Left colon (tissue), 2 donors: ENCODE results near the gene IMMP2L. TPM values are rescaled to one million over a fixed set of nuclear protein-coding genes. Genes with fewer than 3 reads are reported as not detected.
"Not testable (repeated sequence)": the region's sequence is repeated elsewhere in the genome, so short reads cannot be mapped to it uniquely, and the experiment has no call there.

Experiments used
- ATAC-seq: fragments of 200-7000 bp; cut with Tn5 transposase; one replicate; pipeline ENCODE4 v1.9.1; 2020; ENCODE audit warnings: mild to moderate bottlenecking, moderate library complexity
- DNase-seq, 2 donors: peaks; one replicate each; pipeline ENCODE4 v3.0.0-alpha.2; 2020
- intact Hi-C, 2 donors: fragments of 100-400 bp; cut with DNase I in 1 of 2; cut with micrococcal nuclease in 1 of 2; formaldehyde crosslinking; loops; one replicate each; pipeline versions ENCODE4 v1.11.2 to v1.14.0; 2022; cut with DNase I, micrococcal nuclease
- total RNA-seq, 2 donors: library from RNA; stranded (reverse); fragmentation: NEBNext Ultra II Directional; extraction: Animal tissue kit (Norgen Biotek cat#: 25700); gene quantifications; one replicate each; pipeline ENCODE4 v1.2.1, GENCODE V29; 2021
- donor health status: DM: no; HTN: no; CAD: no.
- donor health status: DM: yes; HTN: yes; CAD: no.

Gene IMMP2L
- total RNA-seq, 2 donors from 2014 or later: 11.1 to 11.8 TPM

DNA sequence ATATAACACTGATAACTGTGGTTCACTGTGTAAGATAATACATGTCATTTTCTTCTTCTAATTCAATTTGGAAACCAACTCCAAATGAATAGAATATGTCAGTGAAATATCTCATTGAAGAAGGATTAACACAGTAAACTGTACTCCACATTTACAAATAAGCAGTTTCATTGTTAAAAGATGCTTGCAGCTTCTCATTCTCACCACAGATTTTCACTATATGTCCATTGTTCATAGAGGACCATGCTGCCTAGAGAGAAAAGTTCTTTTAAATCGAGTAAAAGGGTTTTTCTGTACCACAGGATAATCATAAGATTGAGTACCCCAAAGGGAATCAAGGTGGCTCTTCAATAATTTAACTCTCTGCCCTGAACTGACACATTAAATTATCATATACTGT is 305.9 kb downstream of the IMMP2L start:
- DNase-seq (no peak), ATAC-seq (no peak)
- intact Hi-C loops: no loop called here

DNA sequence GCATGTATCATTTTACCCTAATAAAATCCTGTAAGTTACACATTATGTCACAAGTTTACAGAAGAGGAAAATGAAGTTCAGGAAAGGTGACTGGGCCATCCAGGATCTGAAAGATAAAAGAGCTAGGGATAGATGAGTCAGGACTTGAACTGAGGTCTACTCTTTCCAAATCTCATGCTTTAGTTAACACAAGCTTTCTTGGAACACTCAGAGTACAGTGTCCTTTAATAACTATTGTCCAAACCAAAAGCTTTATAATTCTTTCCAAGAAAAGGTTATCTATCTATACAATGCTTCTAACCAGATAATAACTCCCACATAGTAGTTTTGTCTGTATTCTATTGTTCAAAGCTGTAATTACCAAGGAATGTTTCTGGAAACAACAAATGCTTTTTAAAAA is 306.7 kb downstream of the IMMP2L start:
- intact Hi-C loops: no loop called here
- ATAC-seq (no peak), DNase-seq (no peak)

DNA sequence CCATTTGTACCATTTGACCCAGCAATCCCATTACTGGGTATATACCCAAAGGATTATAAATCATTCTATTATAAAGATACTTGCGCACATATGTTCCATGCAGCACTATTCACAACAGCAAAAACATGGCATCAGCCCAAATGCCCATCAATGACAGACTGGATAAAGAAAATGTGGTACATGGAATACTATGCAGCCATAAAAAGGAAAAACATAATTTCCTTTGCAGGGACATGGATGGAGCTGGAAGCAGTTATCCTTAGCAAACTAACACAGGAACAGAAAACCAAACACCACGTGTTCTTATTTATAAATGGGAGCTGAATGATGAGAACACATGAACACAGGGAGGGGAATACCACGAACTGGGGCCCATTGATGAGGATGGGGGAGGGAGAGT is 310.9 kb downstream of the IMMP2L start:
- ATAC-seq, intact Hi-C loops, DNase-seq: not testable (repeated sequence)

DNA sequence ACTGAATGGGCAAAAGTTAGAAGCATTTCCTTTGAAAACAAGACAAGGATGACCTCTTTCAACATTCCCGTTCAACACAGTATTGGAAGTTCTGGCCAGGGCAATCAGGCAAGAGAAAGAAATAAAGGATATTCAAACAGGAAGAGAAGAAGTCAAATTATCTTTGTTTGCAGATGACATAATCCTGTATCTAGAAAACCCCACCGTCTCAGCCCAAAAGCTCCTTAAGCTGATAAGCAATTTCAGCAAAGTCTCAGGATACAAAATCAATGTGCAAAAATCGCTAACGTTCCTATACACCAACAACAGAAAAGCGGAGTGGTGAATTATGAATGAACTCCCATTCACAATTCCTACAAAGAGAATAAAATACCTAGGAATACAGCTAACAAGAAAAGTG is 312.5 kb downstream of the IMMP2L start:
- intact Hi-C loops, ATAC-seq, DNase-seq: not testable (repeated sequence)

DNA sequence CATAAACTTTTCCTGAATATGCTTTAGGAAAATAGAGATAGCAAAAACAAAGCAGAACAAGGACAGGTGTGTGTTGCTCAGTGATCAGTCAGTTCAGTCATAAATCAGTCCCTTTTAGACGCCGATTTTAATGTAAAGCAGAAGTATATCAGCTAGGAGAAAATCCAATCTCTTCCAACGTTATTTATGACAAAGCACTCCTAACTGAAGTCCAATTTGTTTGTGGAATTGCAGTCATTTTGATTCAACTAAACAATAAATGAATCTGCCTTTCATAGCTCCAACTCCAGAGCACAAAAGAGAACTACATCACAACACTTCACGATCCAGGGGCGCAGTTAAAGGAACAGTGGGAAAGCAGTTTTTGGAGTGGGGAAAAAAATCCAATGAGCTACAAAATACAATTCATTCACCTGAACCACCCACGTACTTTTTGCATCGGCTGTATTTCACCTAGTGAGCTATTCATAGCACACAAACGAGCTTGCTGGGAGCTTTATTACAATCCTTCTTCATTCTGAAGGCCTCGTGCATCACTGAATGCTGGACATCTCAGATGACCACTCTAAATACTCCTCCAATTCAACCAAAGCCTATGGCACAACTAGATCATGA is 320.0 kb downstream of the IMMP2L start:
- ATAC-seq: no peak
- no peak for DNase-seq
- intact Hi-C loops: no loop called here

DNA sequence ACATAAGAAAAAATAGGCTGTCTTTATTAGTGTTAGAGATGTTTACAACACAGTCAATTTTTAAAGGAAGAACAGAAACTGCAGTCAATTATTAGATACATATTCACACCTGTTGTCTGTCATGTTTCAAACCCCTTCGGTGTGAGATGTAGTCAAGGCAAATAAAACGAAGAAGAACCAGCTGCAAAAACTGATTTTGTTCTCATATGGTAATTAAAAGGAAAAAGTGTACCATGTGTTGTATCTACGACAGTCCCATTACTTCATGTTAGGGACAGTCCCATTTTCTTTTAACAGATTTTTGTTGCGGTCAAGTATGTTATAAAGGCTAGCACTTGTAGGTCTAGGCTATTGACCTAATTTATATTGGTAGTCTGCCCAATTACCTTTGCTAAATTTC is 321.9 kb downstream of the IMMP2L start:
- intact Hi-C loops: no loop called here
- DNase-seq: no peak
- no peak for ATAC-seq

DNA sequence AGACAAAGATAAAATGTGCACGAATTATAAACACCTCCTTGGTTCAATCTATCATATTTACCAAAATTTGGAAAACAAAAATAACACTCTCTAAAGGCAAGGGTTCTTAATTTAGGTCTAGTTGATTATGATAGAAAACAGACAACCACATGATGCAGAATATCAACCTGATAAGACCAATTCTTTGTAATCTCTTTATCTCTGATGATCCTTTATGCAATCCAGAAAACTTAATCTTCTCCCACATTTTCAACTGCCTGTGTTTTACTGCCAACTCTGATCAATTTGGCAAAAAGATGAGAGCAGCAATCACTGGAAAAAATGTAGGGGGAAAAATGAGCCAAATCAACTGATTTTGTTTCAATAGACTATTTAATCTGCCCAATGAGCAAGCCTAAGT is 322.9 kb downstream of the IMMP2L start:
- intact Hi-C loops: no loop called here

DNA sequence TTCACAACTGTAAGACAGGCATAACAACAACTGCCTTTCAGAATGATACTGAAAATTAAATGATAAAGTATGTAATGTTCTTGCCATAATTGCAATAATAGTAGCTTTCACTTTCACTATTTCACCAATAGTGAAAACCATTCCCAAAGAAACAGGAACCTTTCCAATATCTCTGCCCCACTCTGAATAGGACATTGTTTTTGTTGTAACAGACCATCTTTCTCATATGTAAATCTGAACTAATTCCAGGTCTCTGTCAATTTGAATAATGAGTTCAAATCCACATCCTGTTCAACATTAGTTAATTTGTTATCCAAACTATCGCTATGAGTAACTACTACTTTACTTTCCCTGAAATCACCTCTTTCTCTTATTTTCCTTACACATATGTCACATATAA is 323.4 kb downstream of the IMMP2L start:
- DNase-seq: no peak
- ATAC-seq: no peak

More for the DNA sequence above, 322.9 kb downstream of the IMMP2L start:
- DNase-seq: no peak
- ATAC-seq: no peak

DNA sequence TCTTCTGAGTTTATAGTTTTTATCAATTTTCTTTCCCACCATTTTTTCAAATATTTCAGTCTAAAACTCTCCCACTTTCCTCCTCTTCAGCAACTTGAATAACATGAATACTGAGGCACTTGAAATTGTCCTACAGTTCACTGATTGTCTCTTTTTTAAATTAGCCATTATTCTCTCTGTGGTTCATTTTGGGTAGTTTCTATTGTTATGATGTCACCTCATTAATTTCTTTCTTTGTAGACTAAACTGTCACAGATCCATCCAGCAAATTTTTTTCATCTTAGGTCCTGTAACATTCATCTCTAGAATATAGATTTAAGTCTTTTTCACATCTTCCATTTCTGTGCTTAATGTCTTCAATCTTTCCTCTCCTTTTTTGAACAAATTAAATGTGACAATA is 326.6 kb downstream of the IMMP2L start:
- intact Hi-C loops: no loop called here
- no peak for ATAC-seq
- DNase-seq: no peak

More for the DNA sequence above, 323.4 kb downstream of the IMMP2L start:
- intact Hi-C loops: no loop called here

DNA sequence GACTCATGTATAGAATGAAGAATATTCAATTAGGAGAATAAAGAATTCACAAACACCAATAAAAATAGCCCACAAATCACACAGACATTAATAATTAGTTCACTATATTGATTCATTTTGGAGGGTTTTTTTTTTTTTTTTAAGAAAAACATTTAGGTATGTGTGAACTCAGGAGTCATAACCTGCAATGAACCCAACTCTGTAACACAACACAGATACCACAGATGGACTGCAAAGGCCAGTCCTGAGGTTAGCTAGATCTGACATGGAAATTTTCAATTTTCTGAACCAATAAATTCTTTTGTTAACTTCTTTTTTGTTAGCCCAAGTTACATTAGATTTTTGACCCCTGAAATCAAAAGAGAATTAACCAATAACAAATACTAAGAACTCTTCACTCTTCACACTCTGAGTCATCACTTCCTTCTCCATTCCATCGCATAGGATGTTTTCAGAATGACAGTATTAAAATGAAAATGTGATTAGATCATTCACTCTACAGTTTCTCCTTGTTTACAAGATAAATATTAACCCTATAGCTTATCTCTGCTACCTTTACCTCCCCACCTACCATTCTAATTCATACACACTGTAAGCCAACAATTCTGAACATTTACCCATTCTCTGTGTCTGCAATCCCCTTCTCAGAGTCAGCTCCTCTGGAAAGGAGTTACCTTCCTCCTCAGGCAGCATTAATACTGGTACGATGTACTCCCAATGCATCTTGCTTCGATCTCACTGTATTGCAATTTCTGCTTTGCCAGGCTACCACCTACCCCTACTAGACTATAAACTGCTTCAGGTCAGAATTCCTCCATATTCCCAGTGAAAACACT is 329.8 kb downstream of the IMMP2L start:
- DNase-seq: no peak
- ATAC-seq: no peak
- intact Hi-C loops: no loop called here

DNA sequence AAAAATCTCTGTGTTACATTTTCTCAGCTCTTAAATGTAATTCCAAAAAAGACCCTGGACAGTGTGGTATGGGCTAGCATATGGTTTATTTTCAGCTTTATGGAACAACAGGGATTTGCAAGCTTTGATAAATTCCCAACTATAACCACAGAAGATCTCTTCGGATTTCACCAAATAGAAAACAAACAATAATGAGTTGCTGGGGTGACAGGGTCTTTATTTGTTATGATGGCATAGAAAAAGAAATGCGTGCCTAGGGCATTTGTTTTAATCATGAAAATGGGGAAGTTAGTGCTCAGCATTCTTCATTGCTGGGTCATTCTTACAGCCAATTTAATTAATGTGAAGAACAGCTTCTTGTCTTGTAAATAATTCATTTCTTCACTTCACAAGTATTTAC is 332.4 kb downstream of the IMMP2L start:
- DNase-seq: no peak
- intact Hi-C loops: no loop called here
- no peak for ATAC-seq

DNA sequence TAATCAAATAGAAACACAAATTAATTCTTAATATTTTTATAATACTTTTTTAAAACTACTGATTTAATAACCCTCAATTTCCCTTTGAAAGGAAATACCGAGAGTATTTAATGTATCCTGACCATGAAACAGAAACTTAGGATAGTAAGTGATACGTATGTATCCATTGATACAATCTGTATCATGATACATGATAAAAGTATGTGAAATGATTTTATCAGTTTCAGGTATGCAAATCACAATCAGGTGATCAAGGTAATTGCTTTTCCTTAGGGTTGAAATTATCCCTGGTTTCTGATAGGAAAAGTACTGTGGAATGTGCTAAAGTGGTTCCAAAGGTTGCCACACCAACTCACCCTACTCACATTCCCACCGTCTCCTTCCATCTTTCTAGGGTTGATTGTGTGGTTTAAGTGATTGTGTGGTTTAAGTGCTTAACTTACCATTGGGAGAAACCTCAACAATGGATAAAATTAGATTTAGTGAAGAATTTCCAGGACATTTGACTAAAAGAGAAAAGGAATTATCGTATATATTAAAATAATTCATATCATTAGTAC is 333.0 kb downstream of the IMMP2L start:
- intact Hi-C loops: no loop called here
- no peak for ATAC-seq
- no peak for DNase-seq

DNA sequence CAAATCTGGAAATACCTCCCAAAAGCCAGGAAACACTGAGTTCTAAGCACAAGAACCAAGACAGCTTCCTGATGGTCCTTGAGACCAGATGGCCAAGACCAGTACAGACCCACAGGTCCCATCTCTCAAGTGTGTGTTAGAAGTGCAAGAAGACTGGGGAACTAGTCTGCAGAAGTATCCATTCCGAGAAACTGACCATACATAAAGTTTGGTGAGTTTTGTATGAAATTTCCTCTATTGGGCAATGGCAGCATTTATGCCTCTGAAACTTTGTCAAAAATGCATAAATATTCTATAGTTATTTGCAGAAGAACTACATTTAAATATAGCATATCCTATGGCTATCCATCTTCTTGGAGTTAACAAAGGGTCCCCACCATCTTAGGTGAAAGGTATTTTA is 333.9 kb downstream of the IMMP2L start:
- intact Hi-C loops: no loop called here
- no peak for ATAC-seq
- no peak for DNase-seq

DNA sequence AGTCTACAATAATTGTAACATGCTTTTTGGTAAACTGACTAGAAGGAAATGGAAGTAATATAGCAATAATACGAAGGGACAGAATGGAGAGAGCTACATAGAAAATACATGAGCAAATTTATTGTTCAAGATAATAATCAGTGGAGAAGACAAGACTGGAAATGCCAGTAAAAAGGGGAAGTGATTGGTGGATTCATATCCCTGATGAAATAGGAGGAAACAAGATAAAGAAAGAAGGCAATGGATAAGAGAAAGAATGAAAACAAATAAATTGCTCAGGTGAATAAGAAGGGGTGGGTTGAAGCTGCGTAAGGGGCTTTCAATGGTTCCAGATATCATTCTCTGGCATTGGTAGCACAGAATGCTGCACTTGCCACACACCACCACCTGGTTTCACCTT is 335.5 kb downstream of the IMMP2L start:
- no peak for ATAC-seq
- DNase-seq: no peak
- intact Hi-C loops: no loop called here

DNA sequence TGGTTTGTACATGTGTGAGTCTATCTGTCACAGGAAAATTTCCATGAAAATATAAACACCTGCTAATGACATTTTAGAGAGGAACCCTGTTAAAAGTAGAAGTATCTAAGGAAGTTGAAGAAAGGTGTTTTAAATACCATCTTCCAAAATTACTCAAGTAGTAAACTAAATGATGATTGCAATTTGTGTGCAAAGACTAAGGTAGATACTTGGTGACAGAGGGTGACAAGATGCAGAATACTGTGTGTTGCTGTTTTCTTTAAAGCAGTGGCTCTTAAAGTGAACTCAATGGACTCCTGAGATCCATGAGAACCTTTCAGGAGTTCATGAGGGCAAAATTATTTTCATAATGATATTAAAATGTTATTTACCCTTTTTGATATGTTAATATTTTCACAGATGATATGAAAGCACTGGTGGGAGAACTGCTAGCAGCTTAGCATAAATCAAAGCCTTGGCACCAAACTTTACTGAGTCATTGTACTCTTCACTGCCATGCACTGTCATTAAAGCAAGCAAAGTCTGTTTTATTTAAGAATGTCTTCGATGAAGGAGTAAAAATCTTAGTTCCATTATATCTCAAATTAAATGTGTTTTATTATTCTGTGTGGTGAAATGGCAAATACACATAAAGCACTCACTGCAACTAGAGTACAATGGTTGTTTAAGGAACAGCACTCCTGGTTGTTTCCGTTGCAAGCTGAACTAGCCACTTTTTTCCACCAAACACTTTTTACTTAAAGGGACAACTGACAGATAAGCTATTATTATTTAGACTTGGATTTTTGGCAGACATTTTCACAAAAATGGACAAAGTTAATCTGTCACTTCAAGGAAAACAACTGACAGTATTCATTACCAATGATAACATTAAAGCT is 337.7 kb downstream of the IMMP2L start:
- ATAC-seq (no peak), DNase-seq (no peak)
- intact Hi-C loops: no loop called here

DNA sequence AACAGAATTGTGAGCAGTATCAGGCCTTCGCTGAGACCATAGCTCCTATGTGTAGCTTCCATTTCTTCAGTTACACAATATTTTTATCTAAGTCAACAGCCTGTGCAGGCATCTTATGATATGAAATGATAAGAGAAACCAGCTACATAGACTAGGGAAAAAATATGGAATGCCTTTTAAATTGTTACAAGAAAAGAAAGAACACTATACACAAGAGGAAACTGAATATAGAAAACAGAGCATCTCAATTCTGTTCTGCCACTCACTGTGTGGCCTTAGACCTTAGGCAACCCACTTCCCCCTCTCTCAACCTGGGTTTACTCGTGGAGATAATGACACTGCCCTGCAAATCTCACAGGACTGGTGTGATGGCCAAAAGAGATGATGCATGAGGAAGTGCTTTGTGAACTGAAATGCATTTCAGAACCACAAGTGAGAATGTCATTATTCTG is 338.5 kb downstream of the IMMP2L start:
- intact Hi-C loops: no loop called here
- ATAC-seq (no peak), DNase-seq (no peak)

DNA sequence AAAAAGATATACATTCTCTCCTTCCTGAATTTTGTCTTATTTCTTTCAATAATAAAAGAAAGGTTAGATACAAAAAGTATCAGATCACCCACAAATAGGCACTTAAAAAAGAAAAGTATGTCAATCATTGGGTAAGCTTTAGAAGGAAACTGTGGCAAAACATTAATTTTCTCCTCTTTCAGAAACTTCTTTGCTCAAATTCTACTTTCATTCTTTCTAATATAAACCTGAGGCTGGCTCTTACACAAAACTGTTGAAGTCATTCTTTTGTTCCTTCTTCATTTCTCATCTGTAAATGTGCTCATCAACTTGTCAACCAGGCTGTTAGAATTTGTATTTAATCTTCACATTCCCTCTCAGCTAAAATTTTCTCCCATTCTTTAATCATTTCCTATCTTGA is 346.7 kb downstream of the IMMP2L start:
- no peak for DNase-seq
- intact Hi-C loops: no loop called here
- no peak for ATAC-seq

DNA sequence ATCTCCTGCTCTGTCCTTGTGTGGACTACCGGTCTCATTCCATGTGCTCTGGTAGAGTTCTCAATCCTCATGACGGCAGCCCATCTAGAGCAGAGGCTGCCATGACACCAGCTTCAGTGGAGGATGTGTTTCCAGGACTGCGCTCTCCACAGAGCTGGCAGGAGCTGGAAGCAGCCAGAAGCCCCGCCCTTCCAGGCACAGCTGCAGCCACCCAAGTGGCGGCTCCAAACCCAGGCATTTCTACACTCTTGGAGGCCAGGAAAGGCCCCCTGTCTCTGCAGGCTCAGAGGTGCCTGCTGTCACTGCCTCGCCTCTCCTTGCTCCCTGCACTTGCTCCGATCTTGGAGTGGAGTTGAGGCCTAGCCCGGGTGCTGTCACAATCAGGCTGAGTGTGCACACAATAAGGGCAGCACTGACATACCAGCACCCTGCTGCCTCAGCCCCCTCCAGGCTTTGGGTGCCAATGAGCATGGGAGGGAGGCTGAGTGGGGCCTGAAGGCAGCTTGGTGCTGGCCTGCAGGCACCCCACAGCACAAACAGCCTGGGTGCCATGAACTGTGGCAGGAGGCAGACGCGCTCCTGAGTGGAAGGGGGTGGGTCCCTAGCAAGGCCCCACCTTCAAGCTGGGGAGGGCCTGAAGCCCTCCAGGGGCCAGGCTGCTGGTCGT is 349.3 kb downstream of the IMMP2L start:
- DNase-seq (no peak), ATAC-seq (no peak)
- intact Hi-C loops: no loop called here

DNA sequence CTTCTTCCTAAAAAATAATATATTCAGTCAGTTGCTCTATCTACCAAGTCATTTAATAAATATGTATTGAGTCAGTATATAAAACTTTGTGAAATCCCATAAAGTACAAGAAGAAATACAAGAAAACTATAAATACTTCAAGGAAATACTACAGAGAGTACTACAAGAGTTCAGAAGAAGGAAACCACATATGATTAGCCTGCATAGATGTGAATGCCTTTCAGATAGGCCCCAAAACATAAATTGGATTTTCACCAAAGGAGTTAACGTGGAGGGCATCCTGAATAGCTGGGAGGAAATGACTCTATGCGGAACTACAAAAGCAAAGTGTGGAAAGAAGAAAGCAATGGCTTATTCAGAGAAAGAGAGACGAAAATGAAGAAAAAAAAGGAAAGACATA is 351.3 kb downstream of the IMMP2L start:
- no peak for ATAC-seq
- DNase-seq: no peak
- intact Hi-C loops: no loop called here
